Panc1 (cell line): ENCODE measurements around the gene TDO2. TPM values are rescaled to one million over a fixed set of nuclear protein-coding genes. Genes with fewer than 3 reads are reported as not detected.
A peak's percentile ranks its signal among the peaks of the same experiment; 100 is the strongest.

Experiments used
- ATAC-seq: fragments of 200-7000 bp; cut with Tn5 transposase; 2 replicates; pipeline ENCODE4 v1.9.1; 2020; ENCODE audit warnings: mild to moderate bottlenecking, moderate library complexity
- BruUV-seq: library from RNA; stranded (reverse); fragments of 400-500 nt; replicated peaks from 2 replicates; lab custom pipeline; 2021; lab: Mats Ljungman, UMichigan
- CTCF ChIA-PET: fragments of 300-600 bp; sonication (Branson Sonifier 250); formaldehyde crosslinking; loops from one replicate; lab custom pipeline; 2022; ENCODE audit warnings: antibody characterized with exemption; lab: Charles Lee
- POLR2A ChIA-PET: fragments of 300-600 bp; sonication (Branson Sonifier 250); formaldehyde crosslinking; loops from one replicate; lab custom pipeline; 2022; ENCODE audit warnings: antibody characterized with exemption; lab: Charles Lee
- DNase-seq: peaks from one replicate; pipeline ENCODE4 v3.0.0-alpha.2; 2010; ENCODE audit warnings: low read depth, low spot score
- H3K27ac ChIP-seq: 2 replicates; pipeline ENCODE4 v1.5.1; 2011; ENCODE audit warnings: mild to moderate bottlenecking, low read length, inconsistent platforms
- H3K27me3 ChIP-seq: fragments of 200-500 bp; sonication (Bioruptor generic); 2 replicates; pipeline ENCODE4 v1.6.0; 2014; ENCODE audit warnings: low read length, inconsistent platforms; ENCODE audit not compliant: control insufficient read depth, insufficient read depth
- H3K36me3 ChIP-seq: fragments of 200-500 bp; sonication (Bioruptor generic); 2 replicates; pipeline ENCODE4 v1.5.1; 2014; ENCODE audit warnings: inconsistent platforms, mild to moderate bottlenecking, low read length, moderate library complexity; ENCODE audit not compliant: control insufficient read depth, insufficient read depth
- H3K4me1 ChIP-seq: 2 replicates; pipeline ENCODE4 v1.5.1; 2011; ENCODE audit warnings: inconsistent platforms, mild to moderate bottlenecking, low read length, moderate library complexity; ENCODE audit not compliant: control insufficient read depth, insufficient read depth
- H3K4me3 ChIP-seq, 2 experiments: 2 replicates each; pipeline ENCODE4 v1.5.1; 2011 to 2012; ENCODE audit warnings: low read depth in 2 of 2, low read length in 2 of 2, mild to moderate bottlenecking in 2 of 2, inconsistent platforms in 1 of 2, moderate library complexity in 1 of 2
- H3K9me3 ChIP-seq: fragments of 200-500 bp; sonication (Bioruptor generic); 2 replicates; pipeline ENCODE4 v1.5.1; 2014; ENCODE audit warnings: low read depth, mild to moderate bottlenecking, inconsistent platforms, low read length, moderate library complexity; ENCODE audit not compliant: control insufficient read depth, insufficient read depth
- POLR2AphosphoS5 ChIP-seq: IDR thresholded peaks from 2 replicates; pipeline ENCODE4 v1.6.1; 2012; ENCODE audit warnings: mild to moderate bottlenecking, low read depth, low read length, moderate library complexity
- SIN3A ChIP-seq: IDR thresholded peaks from 2 replicates; pipeline ENCODE4 v1.6.1; 2012; ENCODE audit warnings: low read depth, mild to moderate bottlenecking, low read length, moderate library complexity, borderline replicate concordance; ENCODE audit not compliant: insufficient read depth
- TCF7L2 ChIP-seq: IDR thresholded peaks from 2 replicates; pipeline ENCODE4 v1.6.1; 2011; ENCODE audit warnings: mild to moderate bottlenecking, low read depth, low read length, inconsistent platforms
- in situ Hi-C: cut with HindIII; loops from 2 replicates; pipeline ENCODE4 v1.10.0; 2016; ENCODE audit warnings: low sequenced_read_pairs, low pct_unique_long_range_greater_than_20kb
- intact Hi-C: fragments of 100-400 bp; cut with micrococcal nuclease; formaldehyde crosslinking; loops from one replicate; pipeline ENCODE4 v1.10.0; 2022; ENCODE audit not compliant: unreplicated experiment
- total RNA-seq: library from RNA; stranded (reverse); gene quantifications from one replicate; pipeline ENCODE4 v1.2.1, GENCODE V29; 2021; ENCODE audit not compliant: unreplicated experiment
- TF ChIP-seq, protein P1 (sequence below), 2 experiments: IDR thresholded peaks; 2 replicates each; pipeline ENCODE4 v1.6.1; 2011 to 2012; ENCODE audit warnings: low read depth in 2 of 2, control low read depth in 1 of 2, low read length in 1 of 2, mild to moderate bottlenecking in 1 of 2, moderate library complexity in 1 of 2; ENCODE audit not compliant: insufficient read depth in 1 of 2
- TF ChIP-seq, protein P2 (sequence below): fragments of 450-650 bp; IDR thresholded peaks from 2 replicates; pipeline ENCODE4 v1.5.1; 2017; ENCODE audit warnings: mild to moderate bottlenecking

TDO2 gene
- total RNA-seq, 1 experiment from 2014 or later = 0.13 TPM

DNA sequence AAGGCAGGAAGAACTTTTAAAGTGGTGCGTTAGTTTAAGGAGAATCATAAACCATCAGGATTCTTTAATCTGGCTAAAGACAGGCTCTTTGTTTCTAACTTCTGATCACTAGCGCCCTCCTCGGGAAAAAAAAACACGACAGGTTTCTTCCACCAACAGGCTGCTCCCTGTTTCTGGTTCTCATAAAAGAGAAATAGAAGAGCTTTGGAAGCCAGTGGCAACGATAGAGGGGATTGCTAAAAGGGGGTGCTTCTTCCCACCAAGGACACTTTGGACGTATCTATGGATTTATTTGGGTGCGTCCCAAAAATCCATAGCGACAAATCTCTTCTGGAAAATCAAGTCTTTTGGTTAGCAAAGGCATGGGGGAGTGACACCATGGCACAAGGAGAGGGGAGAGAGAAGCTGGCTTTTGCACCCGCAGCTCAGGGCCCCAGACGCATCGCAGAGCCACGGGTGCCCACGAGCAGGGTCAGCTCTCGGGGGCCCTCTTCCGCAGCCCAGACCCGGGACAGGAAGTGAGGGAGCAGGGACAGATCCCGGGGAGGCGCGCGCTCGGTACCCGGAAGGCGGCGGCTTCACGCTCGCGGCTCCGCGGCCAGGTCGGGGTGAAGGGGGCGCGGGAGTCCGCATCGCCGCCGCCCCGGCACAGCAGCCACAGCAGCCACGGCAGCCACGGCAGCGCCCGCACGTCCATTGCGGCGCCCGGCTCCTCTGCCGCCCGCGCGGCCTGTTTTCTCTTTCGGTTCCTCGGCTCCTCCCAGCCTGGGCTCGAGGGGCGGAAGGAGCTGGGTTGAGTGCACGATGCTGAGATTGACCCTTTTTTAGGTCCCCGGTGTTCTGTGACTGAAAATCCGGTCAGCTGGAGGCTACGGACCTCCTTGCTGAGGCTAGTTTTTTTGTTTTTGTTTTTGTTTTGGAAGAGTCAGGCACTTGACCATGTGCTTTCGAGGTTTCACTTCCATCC lies 49.9 kb downstream of the TDO2 start, which contains the start of gene CTSO:
TSS of gene CTSO (minus strand) at position 716 of the 967 bp plus-strand sequence. CDS start at position 697, 19 bp downstream.
- ChIA-PET CTCF (interaction anchor here (0.7 to 0.8 kb wide), 2 partner anchors 132 to 992 kb away, joined by 3 to 6 read pairs; no protein-coding TSS in a partner anchor), POLR2A (no interaction called here)
- ATAC-seq (peak; percentile 99), DNase-seq (peak; percentile 59)
- TF ChIP-seq, protein P1, sequence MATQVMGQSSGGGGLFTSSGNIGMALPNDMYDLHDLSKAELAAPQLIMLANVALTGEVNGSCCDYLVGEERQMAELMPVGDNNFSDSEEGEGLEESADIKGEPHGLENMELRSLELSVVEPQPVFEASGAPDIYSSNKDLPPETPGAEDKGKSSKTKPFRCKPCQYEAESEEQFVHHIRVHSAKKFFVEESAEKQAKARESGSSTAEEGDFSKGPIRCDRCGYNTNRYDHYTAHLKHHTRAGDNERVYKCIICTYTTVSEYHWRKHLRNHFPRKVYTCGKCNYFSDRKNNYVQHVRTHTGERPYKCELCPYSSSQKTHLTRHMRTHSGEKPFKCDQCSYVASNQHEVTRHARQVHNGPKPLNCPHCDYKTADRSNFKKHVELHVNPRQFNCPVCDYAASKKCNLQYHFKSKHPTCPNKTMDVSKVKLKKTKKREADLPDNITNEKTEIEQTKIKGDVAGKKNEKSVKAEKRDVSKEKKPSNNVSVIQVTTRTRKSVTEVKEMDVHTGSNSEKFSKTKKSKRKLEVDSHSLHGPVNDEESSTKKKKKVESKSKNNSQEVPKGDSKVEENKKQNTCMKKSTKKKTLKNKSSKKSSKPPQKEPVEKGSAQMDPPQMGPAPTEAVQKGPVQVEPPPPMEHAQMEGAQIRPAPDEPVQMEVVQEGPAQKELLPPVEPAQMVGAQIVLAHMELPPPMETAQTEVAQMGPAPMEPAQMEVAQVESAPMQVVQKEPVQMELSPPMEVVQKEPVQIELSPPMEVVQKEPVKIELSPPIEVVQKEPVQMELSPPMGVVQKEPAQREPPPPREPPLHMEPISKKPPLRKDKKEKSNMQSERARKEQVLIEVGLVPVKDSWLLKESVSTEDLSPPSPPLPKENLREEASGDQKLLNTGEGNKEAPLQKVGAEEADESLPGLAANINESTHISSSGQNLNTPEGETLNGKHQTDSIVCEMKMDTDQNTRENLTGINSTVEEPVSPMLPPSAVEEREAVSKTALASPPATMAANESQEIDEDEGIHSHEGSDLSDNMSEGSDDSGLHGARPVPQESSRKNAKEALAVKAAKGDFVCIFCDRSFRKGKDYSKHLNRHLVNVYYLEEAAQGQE (IDR thresholded peaks at IDR 0.05; ENCODE audit: insufficient read depth in 1 of 2, low read depth in 2 of 2, low read length in 1 of 2) = no peak
- TF ChIP-seq, protein P2, sequence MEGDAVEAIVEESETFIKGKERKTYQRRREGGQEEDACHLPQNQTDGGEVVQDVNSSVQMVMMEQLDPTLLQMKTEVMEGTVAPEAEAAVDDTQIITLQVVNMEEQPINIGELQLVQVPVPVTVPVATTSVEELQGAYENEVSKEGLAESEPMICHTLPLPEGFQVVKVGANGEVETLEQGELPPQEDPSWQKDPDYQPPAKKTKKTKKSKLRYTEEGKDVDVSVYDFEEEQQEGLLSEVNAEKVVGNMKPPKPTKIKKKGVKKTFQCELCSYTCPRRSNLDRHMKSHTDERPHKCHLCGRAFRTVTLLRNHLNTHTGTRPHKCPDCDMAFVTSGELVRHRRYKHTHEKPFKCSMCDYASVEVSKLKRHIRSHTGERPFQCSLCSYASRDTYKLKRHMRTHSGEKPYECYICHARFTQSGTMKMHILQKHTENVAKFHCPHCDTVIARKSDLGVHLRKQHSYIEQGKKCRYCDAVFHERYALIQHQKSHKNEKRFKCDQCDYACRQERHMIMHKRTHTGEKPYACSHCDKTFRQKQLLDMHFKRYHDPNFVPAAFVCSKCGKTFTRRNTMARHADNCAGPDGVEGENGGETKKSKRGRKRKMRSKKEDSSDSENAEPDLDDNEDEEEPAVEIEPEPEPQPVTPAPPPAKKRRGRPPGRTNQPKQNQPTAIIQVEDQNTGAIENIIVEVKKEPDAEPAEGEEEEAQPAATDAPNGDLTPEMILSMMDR = peak; percentile 67
- peak; percentile 51 for TF ChIP-seq POLR2AphosphoS5
- no peak for TF ChIP-seq TCF7L2
- no peak for TF ChIP-seq SIN3A
- H3K27me3 ChIP-seq = no peaks in the 10 kb centered on the region
- H3K9me3 ChIP-seq = no peaks in the 10 kb centered on the region
- no TSS peak for BruUV-seq
- no peaks in the 10 kb centered on the region for H3K36me3 ChIP-seq
- H3K27ac ChIP-seq = peak within 1 kb of the TSS; percentile 83
- H3K4me1 ChIP-seq = no peaks in the 10 kb centered on the region
- in situ Hi-C loops = no loop called here
- intact Hi-C loops = loop anchor here (1.0 to 5.0 kb wide), 2 partner anchors 143 to 546 kb away; no protein-coding TSS in a partner anchor
- H3K4me3 ChIP-seq = peak within 1 kb of the TSS; percentile 53 to 89

- ATAC-seq (no peak), DNase-seq (no peak)
- Histone ChIP-seq H3K9me3 (no peaks in the 10 kb centered on the region), H3K27ac (peak overlapping the region; percentile 83), H3K4me3 (peak overlapping the region; percentile 53 to 89), H3K27me3 (no peaks in the 10 kb centered on the region), H3K36me3 (no peaks in the 10 kb centered on the region), H3K4me1 (no peaks in the 10 kb centered on the region)
- in situ Hi-C loops = no loop called here
- BruUV-seq = no TSS peak
- TF ChIP-seq, protein P1 (IDR thresholded peaks at IDR 0.05; ENCODE audit: insufficient read depth in 1 of 2, low read depth in 2 of 2, low read length in 1 of 2) = no peak
- no peak for TF ChIP-seq SIN3A
- no peak for TF ChIP-seq TCF7L2
- TF ChIP-seq, protein P2 = no peak
- TF ChIP-seq POLR2AphosphoS5 = no peak
- ChIA-PET CTCF (no interaction called here), POLR2A (no interaction called here)
- intact Hi-C loops = loop anchor here (5.0 kb wide), 1 partner anchor 547 kb away; no protein-coding TSS in a partner anchor
Observed at GRCh38 chr4:155954118-155954685, 50.7 kb downstream of the TDO2 start.
